ENCODE measurements around the gene SLC12A2.

DNA sequence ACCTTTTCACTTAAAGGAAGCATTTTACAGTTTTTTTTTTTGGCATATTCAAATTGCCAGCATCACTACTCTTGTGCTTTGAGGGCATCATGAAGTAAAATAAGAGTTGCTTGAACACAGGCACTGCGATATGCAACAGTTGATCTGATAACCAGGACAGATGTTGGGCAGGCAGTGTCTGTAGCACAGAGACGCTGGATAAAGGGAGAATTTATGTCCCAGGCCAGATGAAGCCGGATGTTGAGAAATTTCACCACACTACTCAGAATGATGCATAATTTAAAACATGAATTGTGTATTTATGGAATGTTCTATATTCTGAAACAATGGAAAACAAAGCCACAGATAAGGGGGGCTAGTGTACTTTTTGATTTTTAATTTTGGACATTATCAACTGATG lies 71.4 kb downstream of the SLC12A2 start:
- no peak for TF ChIP-seq POLR2A (IDR thresholded peaks at IDR 0.05)
- TF ChIP-seq, protein P1, sequence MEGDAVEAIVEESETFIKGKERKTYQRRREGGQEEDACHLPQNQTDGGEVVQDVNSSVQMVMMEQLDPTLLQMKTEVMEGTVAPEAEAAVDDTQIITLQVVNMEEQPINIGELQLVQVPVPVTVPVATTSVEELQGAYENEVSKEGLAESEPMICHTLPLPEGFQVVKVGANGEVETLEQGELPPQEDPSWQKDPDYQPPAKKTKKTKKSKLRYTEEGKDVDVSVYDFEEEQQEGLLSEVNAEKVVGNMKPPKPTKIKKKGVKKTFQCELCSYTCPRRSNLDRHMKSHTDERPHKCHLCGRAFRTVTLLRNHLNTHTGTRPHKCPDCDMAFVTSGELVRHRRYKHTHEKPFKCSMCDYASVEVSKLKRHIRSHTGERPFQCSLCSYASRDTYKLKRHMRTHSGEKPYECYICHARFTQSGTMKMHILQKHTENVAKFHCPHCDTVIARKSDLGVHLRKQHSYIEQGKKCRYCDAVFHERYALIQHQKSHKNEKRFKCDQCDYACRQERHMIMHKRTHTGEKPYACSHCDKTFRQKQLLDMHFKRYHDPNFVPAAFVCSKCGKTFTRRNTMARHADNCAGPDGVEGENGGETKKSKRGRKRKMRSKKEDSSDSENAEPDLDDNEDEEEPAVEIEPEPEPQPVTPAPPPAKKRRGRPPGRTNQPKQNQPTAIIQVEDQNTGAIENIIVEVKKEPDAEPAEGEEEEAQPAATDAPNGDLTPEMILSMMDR (IDR thresholded peaks at IDR 0.05) = no peak
